Gastrocnemius medialis (tissue), 4 donors: Measurements from ENCODE around the gene MBD5. TPM values are rescaled to one million over a fixed set of nuclear protein-coding genes. Genes with fewer than 3 reads are reported as not detected.

ENCODE experiments used
- ATAC-seq, 2 donors: fragments of 150-250 bp; one replicate each; pipeline ENCODE4 v1.9.1; 2016
- DNase-seq, 2 donors: peaks; one replicate each; pipeline ENCODE4 v3.0.0-alpha.2; 2019
- H3K27ac ChIP-seq, 4 donors: fragments of 200-600 bp; sonication (generic); 1 replicate in 1 of 4; 2 replicates in 3 of 4; pipeline ENCODE4 v1.5.1; 2016 to 2018; ENCODE audit warnings: mild to moderate bottlenecking in 2 of 4, moderate library complexity in 1 of 4
- H3K27me3 ChIP-seq, 3 donors: fragments of 200-600 bp; sonication (generic) in 2 of 3; 1 replicate in 1 of 3; 2 replicates in 2 of 3; pipeline versions ENCODE4 v1.5.1 to v1.6.0; 2016 to 2019; ENCODE audit warnings: mild to moderate bottlenecking in 1 of 3, moderate library complexity in 1 of 3
- H3K36me3 ChIP-seq, 2 donors: fragments of 200-600 bp; sonication (generic) in 1 of 2; one replicate each; pipeline ENCODE4 v1.5.1; 2017 to 2018
- H3K4me1 ChIP-seq, 2 donors: fragments of 200-600 bp; sonication (generic) in 1 of 2; one replicate each; pipeline ENCODE4 v1.5.1; 2016 to 2017; ENCODE audit warnings: mild to moderate bottlenecking in 2 of 2
- H3K4me3 ChIP-seq, 4 donors: fragments of 200-600 bp; sonication (generic) in 3 of 4; 1 replicate in 1 of 4; 2 replicates in 3 of 4; pipeline ENCODE4 v1.5.1; 2016 to 2019; ENCODE audit warnings: mild to moderate bottlenecking in 2 of 4
- H3K9me3 ChIP-seq, 3 donors: fragments of 200-600 bp; sonication (generic) in 2 of 3; 1 replicate in 1 of 3; 2 replicates in 2 of 3; pipeline ENCODE4 v1.5.1; 2016 to 2019
- CTCF ChIP-seq, 5 experiments: fragments of 450-650 bp in 3 of 5; fragments of 200-600 bp in 2 of 5; sonication (generic) in 2 of 5; IDR thresholded peaks in 4 of 5; conservative IDR thresholded peaks in 1 of 5; 1 replicate in 4 of 5; 2 replicates in 1 of 5; pipeline ENCODE4 v1.5.1; 2016 to 2019; ENCODE audit warnings: antibody characterized with exemption in 5 of 5, mild to moderate bottlenecking in 3 of 5, moderate library complexity in 3 of 5
- POLR2A ChIP-seq, 2 donors: fragments of 450-650 bp; IDR thresholded peaks; one replicate each; pipeline ENCODE4 v1.6.1; 2017; ENCODE audit warnings: antibody characterized with exemption in 2 of 2, mild to moderate bottlenecking in 2 of 2, moderate library complexity in 2 of 2
- in situ Hi-C, 4 donors: fragments of 200-750 bp; cut with MboI; loops; one replicate each; pipeline versions ENCODE4 v1.15.0 to v1.8.0; 2017; ENCODE audit warnings: low sequenced_read_pairs in 4 of 4
- intact Hi-C: fragments of 100-400 bp; cut with DNase I; formaldehyde crosslinking; loops from one replicate; pipeline ENCODE4 v1.15.1; 2023; ENCODE audit warnings: low total_unique reads
- total RNA-seq, 4 donors: library from RNA; depleted of rRNA; stranded (reverse); fragments of >200 nt; gene quantifications; one replicate each; pipeline versions ENCODE4 v1.1.0 to v1.2.3, GENCODE V29; 2016

MBD5 gene
- total RNA-seq, 4 donors from 2014 or later, result 15.2 to 27.2 (median 15.5) TPM

GRCh38 chr2:148207111-148207510 lies 186.2 kb downstream of the MBD5 start:
- no peaks in the 10 kb centered on the region for H3K36me3 ChIP-seq
- ATAC-seq (no peak), DNase-seq (no peak)
- H3K27ac ChIP-seq, result no peak overlapping the region
- intact Hi-C loops (no loop called here), in situ Hi-C loops (no loop called here)
- TF ChIP-seq CTCF (IDR thresholded peaks at IDR 0.05 in 4 of 5, conservative IDR thresholded peaks at IDR 0.05 in 1 of 5), result no peak
- TF ChIP-seq POLR2A (IDR thresholded peaks at IDR 0.05), result no peak
- H3K27me3 ChIP-seq, result no peaks in the 10 kb centered on the region
- no peaks in the 10 kb centered on the region for H3K4me1 ChIP-seq
- no peak overlapping the region for H3K4me3 ChIP-seq
- H3K9me3 ChIP-seq, result no peaks in the 10 kb centered on the region

- ATAC-seq, result no peak
- intact Hi-C loops, result no loop called here
- H3K36me3 ChIP-seq, result no peaks in the 10 kb centered on the region
- TF ChIP-seq CTCF (IDR thresholded peaks at IDR 0.05 in 4 of 5, conservative IDR thresholded peaks at IDR 0.05 in 1 of 5) (no peak), POLR2A (IDR thresholded peaks at IDR 0.05) (no peak)
- H3K27ac ChIP-seq, result no peak overlapping the region
- in situ Hi-C loops, result no loop called here
- H3K9me3 ChIP-seq, result no peaks in the 10 kb centered on the region
- no peaks in the 10 kb centered on the region for H3K4me1 ChIP-seq
- no peak for DNase-seq
- no peak overlapping the region for H3K4me3 ChIP-seq
- no peaks in the 10 kb centered on the region for H3K27me3 ChIP-seq
Measured at GRCh38 chr2:148209603-148210002, 188.7 kb downstream of the MBD5 start.

- intact Hi-C loops, result no loop called here
- in situ Hi-C loops, result no loop called here
- TF ChIP-seq CTCF (IDR thresholded peaks at IDR 0.05 in 4 of 5, conservative IDR thresholded peaks at IDR 0.05 in 1 of 5), result no peak
- no peaks in the 10 kb centered on the region for H3K9me3 ChIP-seq
- no peaks in the 10 kb centered on the region for H3K36me3 ChIP-seq
- no peak overlapping the region for H3K4me3 ChIP-seq
- no peaks in the 10 kb centered on the region for H3K4me1 ChIP-seq
- DNase-seq, result no peak
- no peak overlapping the region for H3K27ac ChIP-seq
- ATAC-seq, result no peak
- H3K27me3 ChIP-seq, result no peaks in the 10 kb centered on the region
Measured at GRCh38 chr2:148218326-148219075, 197.6 kb downstream of the MBD5 start.

DNA sequence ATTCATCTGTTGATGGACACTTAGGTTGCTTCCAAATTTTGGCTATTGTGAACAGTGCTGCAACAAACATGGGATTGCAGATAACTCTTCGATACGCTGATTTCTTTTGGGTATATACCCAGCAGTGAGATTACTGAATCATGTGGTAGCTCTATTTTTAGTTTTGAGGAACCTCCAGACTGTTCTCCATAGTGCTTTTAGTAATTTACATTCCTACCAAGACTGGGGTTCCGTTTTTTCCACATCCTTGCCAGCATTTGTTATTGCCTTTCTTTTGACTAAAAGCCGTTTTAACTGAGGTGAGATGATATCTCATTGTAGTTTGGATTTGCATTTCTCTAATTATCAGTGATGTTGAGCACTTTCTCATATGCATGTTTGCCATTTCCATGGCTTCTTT lies 200.3 kb downstream of the MBD5 start:
- Histone ChIP-seq H3K9me3 (no peaks in the 10 kb centered on the region), H3K36me3 (no peaks in the 10 kb centered on the region), H3K4me3 (no peak overlapping the region), H3K27me3 (no peaks in the 10 kb centered on the region), H3K4me1 (no peaks in the 10 kb centered on the region), H3K27ac (no peak overlapping the region)
- DNase-seq (no peak), ATAC-seq (no peak)
- intact Hi-C loops (no loop called here), in situ Hi-C loops (no loop called here)
- TF ChIP-seq POLR2A (IDR thresholded peaks at IDR 0.05) (no peak), CTCF (IDR thresholded peaks at IDR 0.05 in 4 of 5, conservative IDR thresholded peaks at IDR 0.05 in 1 of 5) (no peak)

GRCh38 chr2:148221926-148222325 lies 201.0 kb downstream of the MBD5 start:
- intact Hi-C loops, result no loop called here

More at GRCh38 chr2:148221926-148222325, 201.0 kb downstream of the MBD5 start:
- Histone ChIP-seq H3K36me3 (no peaks in the 10 kb centered on the region), H3K4me3 (no peak overlapping the region), H3K4me1 (no peaks in the 10 kb centered on the region), H3K9me3 (no peaks in the 10 kb centered on the region), H3K27me3 (no peaks in the 10 kb centered on the region), H3K27ac (no peak overlapping the region)
- TF ChIP-seq POLR2A (IDR thresholded peaks at IDR 0.05) (no peak), CTCF (IDR thresholded peaks at IDR 0.05 in 4 of 5, conservative IDR thresholded peaks at IDR 0.05 in 1 of 5) (no peak)
- DNase-seq, result no peak
- no peak for ATAC-seq
- in situ Hi-C loops, result no loop called here
